ENCODE data around the gene SDK1. TPM values are rescaled to one million over a fixed set of nuclear protein-coding genes. Genes with fewer than 3 reads are reported as not detected.

The SDK1 gene
- total RNA-seq, 4 donors from 2014 or later, result 1.3 to 5.0 (median 2.0) TPM

- Histone ChIP-seq H3K27ac (no peak overlapping the region), H3K4me1 (no peaks in the 10 kb centered on the region), H3K9me3 (no peaks in the 10 kb centered on the region), H3K27me3 (no peaks in the 10 kb centered on the region), H3K36me3 (no peaks in the 10 kb centered on the region), H3K4me3 (replicated peaks in 1 of 3) (no peak overlapping the region)
- TF ChIP-seq CTCF (IDR thresholded peaks at IDR 0.05) (no peak), POLR2A (IDR thresholded peaks at IDR 0.05) (no peak)
- no peak for DNase-seq
- 86 to 93% methylated on average over 15 of the region's 15 CpGs for WGBS, 2 donors
- intact Hi-C loops (cut with DNase I), result no loop called here
Observed at GRCh38 chr7:4220011-4220410, 919.0 kb downstream of the SDK1 start.

GRCh38 chr7:4221043-4221442 lies 920.0 kb downstream of the SDK1 start:
- no peaks in the 10 kb centered on the region for H3K36me3 ChIP-seq
- no peak overlapping the region for H3K27ac ChIP-seq
- no peak for DNase-seq
- no peak overlapping the region for H3K4me3 ChIP-seq (replicated peaks in 1 of 3)
- 91 to 93% methylated on average over 21 of the region's 21 CpGs for WGBS, 2 donors
- no peak for TF ChIP-seq CTCF (IDR thresholded peaks at IDR 0.05)
- H3K27me3 ChIP-seq, result no peaks in the 10 kb centered on the region
- peaks cover 4 to 5% of the 10 kb centered on the region in 2 donors for H3K4me1 ChIP-seq
- intact Hi-C loops (cut with DNase I), result no loop called here
- H3K9me3 ChIP-seq, result no peaks in the 10 kb centered on the region

- intact Hi-C loops (cut with DNase I), result no loop called here
- Histone ChIP-seq H3K4me1 (peaks cover 4 to 5% of the 10 kb centered on the region in 2 donors), H3K4me3 (replicated peaks in 1 of 3) (no peak overlapping the region), H3K27me3 (no peaks in the 10 kb centered on the region), H3K27ac (no peak overlapping the region), H3K36me3 (no peaks in the 10 kb centered on the region), H3K9me3 (no peaks in the 10 kb centered on the region)
- DNase-seq, result no peak
- TF ChIP-seq CTCF (IDR thresholded peaks at IDR 0.05) (no peak), POLR2A (IDR thresholded peaks at IDR 0.05) (no peak)
- 65 to 71% methylated on average over 5 of the region's 5 CpGs for WGBS, 2 donors
Observed at GRCh38 chr7:4222676-4223075, 921.6 kb downstream of the SDK1 start.

GRCh38 chr7:4225361-4225771 lies 924.3 kb downstream of the SDK1 start:
- intact Hi-C loops (cut with DNase I), result no loop called here
- no peak overlapping the region for H3K4me3 ChIP-seq (replicated peaks in 1 of 3)
- H3K4me1 ChIP-seq, result peaks cover 4 to 5% of the 10 kb centered on the region in 2 donors
- H3K27ac ChIP-seq, result peak overlapping the region in 1 of 3 donors; percentile 15
- no peaks in the 10 kb centered on the region for H3K36me3 ChIP-seq
- H3K27me3 ChIP-seq, result no peaks in the 10 kb centered on the region
- H3K9me3 ChIP-seq, result no peaks in the 10 kb centered on the region
- TF ChIP-seq CTCF (IDR thresholded peaks at IDR 0.05) (no peak), POLR2A (IDR thresholded peaks at IDR 0.05) (no peak)
- DNase-seq, result peak; percentile 87 to 89
- 34 to 68% methylated on average over 2 to 17 of the region's 18 CpGs for WGBS, 2 donors

GRCh38 chr7:4225881-4226523 lies 925.0 kb downstream of the SDK1 start:
- Histone ChIP-seq H3K27me3 (no peaks in the 10 kb centered on the region), H3K27ac (peak overlapping the region in 1 of 3 donors; percentile 15), H3K9me3 (no peaks in the 10 kb centered on the region), H3K4me1 (peaks cover 4 to 5% of the 10 kb centered on the region in 2 donors), H3K4me3 (replicated peaks in 1 of 3) (no peak overlapping the region), H3K36me3 (no peaks in the 10 kb centered on the region)
- WGBS, 2 donors, result 81 to 90% methylated on average over 18 to 21 of the region's 21 CpGs
- no peak for DNase-seq
- TF ChIP-seq POLR2A (IDR thresholded peaks at IDR 0.05), result no peak
- TF ChIP-seq CTCF (IDR thresholded peaks at IDR 0.05), result no peak
- intact Hi-C loops (cut with DNase I), result no loop called here
